GM12891 (cell line): ENCODE data around the gene SLC13A2.
"Not testable (repeated sequence)": the region's sequence is repeated elsewhere in the genome, so short reads cannot be mapped to it uniquely, and the experiment has no call there.

ENCODE experiments used
- PAX5 ChIP-seq: IDR thresholded peaks from 2 replicates; pipeline ENCODE4 v1.6.1; 2011; ENCODE audit warnings: low read length, moderate library complexity, mild to moderate bottlenecking; ENCODE audit not compliant: insufficient read depth, severe bottlenecking
- POLR2A ChIP-seq: IDR thresholded peaks from 2 replicates; pipeline ENCODE4 v1.6.1; 2011; ENCODE audit warnings: low read depth, low read length, control low read depth
- POLR2AphosphoS5 ChIP-seq: IDR thresholded peaks from 2 replicates; pipeline ENCODE4 v1.6.1; 2011; ENCODE audit warnings: low read depth, low read length, control low read depth
- POU2F2 ChIP-seq: IDR thresholded peaks from 2 replicates; pipeline ENCODE4 v1.6.1; 2011; ENCODE audit warnings: low read depth, mild to moderate bottlenecking, control low read depth, low read length, moderate library complexity
- SPI1 ChIP-seq: IDR thresholded peaks from 2 replicates; pipeline ENCODE4 v1.6.1; 2011; ENCODE audit warnings: low read depth, low read length, control low read depth
- TAF1 ChIP-seq: IDR thresholded peaks from 2 replicates; pipeline ENCODE4 v1.6.1; 2011; ENCODE audit warnings: low read depth, low read length, control low read depth

- TF ChIP-seq POLR2AphosphoS5, POLR2A, SPI1, TAF1, PAX5, POU2F2: not testable (repeated sequence)
These were observed 39.1 kb upstream of the SLC13A2 start for GRCh38 chr17:28434326-28434725.
